CD4-positive, alpha-beta T cell treated with Interleukin-6 for 4 hours (primary cell): ENCODE measurements around the gene CPAMD8.
"Not testable (repeated sequence)": the region's sequence is repeated elsewhere in the genome, so short reads cannot be mapped to it uniquely, and the experiment has no call there.

ENCODE experiments used
- DNase-seq: peaks from one replicate; pipeline ENCODE4 v3.0.0-alpha.2; 2020; ENCODE audit warnings: mixed read lengths

CPAMD8 gene

DNA sequence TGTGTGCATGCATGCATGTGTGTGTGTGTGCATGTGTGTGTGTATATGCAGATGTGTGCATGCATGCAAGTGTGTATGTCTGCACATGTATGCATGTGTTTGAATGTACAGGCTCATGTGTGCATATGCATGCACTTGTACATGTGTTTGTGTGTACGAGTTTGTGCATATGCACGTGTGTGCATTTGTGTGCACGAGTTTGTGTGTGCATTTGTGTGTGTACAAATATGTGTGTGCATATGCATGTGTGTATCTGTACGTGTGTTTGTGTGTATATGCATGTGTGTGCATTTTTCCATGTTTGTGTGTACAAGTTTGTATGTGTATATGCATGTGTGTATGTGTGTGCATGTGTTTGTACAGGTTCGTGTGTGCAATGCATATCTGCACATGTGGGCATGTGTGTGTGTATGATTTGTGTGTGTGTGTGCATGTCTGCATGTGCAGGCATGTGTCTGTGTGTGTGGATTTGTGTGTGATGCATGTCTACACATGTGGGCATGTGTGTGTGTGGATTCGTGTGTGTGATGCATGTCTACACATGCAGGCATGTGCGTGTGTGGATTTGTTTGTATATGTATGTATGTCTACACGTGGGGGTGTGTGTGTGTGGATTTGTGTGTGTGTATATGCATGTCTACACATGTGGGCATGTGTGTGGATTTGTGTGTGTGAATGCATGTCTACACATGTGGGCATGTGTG lies 80.7 kb downstream of the CPAMD8 start:
- DNase-seq: no peak

GRCh38 chr19:16945364-16945714 lies 81.3 kb downstream of the CPAMD8 start:
- no peak for DNase-seq

DNA sequence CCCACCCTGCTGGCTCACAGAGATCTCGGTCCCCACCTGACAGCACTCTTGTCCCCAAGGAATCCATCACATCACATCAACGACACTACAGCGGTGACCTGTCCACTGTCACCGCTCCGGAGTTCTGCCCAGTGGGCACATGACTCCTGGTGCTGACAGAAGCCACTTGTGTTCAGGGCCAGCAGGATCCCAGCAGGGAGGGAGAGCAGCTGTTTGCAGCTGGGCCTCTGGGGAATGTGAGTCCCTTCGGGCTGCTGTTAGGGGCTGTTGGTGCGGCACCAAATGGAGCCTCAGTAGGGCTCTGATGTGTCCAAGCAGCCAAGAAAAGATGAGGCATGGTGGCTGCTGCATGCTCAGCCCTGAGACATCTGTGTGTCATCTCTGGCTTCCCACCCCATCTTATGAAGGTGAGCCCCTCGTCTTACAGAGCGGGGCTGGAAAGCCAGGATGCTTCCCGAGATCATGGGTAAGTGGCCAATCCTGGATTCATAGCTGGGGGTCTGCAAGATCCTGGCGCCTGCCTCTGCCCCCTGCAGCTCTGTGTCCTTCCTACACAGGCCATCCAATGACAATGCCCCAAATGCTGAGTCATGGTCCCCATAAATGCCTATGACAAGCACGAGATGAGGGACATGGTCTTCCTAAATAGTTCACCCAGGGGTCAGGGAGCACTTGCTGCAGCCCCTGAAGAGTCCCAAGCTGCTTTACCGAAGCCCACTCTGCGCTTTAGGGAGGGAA lies 81.8 kb downstream of the CPAMD8 start:
- DNase-seq: no peak

GRCh38 chr19:16943942-16944625 lies 82.5 kb downstream of the CPAMD8 start:
- DNase-seq: no peak

GRCh38 chr19:16943090-16943489 lies 83.5 kb downstream of the CPAMD8 start:
- not testable (repeated sequence) for DNase-seq

GRCh38 chr19:16942583-16942982 lies 84.0 kb downstream of the CPAMD8 start:
- no peak for DNase-seq

DNA sequence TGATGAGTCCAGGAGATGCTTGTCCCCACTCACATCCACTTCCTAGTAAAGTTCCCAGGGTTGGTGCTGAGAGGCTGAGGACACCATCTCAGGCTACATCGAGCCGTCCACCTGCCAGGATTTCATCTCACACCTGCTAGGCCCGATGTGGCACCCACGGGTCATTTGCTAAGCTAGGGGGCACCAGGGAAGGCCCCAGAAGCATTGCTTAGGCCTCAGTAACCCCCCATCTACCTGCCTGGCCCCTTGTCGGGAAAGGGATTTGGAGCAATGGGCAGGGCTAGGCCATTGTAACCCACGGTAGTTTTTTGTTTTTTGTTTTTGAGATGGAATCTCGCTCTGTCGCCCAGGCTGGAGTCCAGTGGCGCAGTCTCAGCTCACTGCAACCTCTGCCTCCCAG lies 86.0 kb downstream of the CPAMD8 start:
- no peak for DNase-seq

DNA sequence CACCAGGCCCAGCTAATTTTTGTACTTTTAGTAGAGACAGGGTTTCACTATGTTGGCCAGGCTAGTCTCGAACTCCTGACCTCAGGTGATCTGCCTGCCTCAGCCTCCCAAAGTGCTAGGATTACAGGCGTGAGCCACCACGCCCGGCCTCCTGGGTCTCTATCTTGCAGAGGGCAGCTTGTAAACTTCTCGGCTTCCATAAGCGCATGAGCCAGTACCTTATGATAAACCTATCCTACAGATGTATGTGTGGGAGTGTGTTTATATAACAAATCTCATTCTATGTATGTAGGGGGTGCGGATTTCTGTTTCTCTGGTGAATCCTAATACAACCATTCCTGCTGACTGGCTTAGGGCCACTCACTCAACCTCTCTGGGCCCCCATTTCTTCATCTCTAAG lies 86.5 kb downstream of the CPAMD8 start:
- not testable (repeated sequence) for DNase-seq

DNA sequence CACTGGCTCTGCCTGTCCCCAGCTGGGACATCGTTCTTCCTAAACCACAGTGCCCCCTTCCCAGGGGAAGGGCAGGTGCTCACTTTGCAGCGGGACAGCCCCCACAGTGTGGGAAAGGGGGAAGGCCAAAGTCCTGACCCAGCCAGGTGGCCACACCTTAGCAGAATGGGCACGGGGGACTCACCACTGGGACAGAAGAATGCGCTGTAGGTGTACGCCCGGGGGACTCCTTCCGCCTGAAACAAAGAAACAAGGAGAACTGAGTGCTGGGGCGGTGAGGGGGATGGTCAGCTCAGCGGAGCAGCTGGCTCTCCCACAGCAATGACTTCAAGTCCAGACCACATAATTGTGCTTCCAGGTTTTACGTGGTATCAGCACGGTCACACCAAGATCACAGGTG lies 88.4 kb downstream of the CPAMD8 start:
- no peak for DNase-seq

- DNase-seq: not testable (repeated sequence)
These were observed 88.8 kb downstream of the CPAMD8 start for GRCh38 chr19:16937796-16938195.

DNA sequence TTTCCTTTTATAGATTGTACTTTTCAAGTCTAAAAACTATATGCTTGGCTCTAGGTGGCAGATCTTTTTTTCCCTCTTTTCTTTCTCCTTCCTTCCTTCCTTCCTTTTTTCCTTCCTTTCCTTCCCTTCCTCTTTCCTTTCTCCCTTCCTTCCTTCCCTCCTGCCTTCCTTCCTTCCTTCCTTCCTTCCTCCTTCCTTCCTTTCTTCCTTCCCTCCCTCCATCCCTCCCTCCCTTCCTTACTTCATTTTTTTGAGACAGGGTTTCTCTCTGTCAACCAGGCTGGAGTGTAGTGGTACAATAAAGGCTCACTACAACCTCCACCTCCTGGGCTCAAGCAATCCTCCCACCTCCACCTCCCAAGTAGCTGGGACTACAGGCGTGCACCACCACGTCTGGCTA lies 89.7 kb downstream of the CPAMD8 start:
- DNase-seq: no peak

GRCh38 chr19:16934489-16934888 lies 92.1 kb downstream of the CPAMD8 start:
- no peak for DNase-seq

- no peak for DNase-seq
These were observed 95.3 kb downstream of the CPAMD8 start for GRCh38 chr19:16931306-16931705.

GRCh38 chr19:16930753-16931152 lies 95.9 kb downstream of the CPAMD8 start:
- no peak for DNase-seq

DNA sequence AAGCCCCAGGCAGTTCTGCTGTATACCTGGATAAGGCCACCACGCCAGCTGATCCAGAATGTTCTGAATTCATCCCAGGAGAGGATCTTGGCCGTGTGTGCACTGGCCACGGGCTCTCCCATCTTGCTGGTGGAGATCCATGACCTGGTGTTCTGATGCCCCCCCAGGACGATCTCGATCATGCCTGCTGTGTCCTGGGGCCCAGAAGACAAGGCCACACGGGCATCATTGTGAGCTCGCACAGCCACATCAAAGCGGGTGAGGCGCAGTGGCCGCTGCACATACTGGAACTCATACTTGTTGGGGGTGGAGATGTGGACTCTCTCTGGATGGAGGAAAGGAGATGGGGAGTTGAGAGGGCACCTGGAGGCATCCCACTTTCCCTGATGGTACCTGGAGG lies 97.7 kb downstream of the CPAMD8 start:
- DNase-seq: no peak

DNA sequence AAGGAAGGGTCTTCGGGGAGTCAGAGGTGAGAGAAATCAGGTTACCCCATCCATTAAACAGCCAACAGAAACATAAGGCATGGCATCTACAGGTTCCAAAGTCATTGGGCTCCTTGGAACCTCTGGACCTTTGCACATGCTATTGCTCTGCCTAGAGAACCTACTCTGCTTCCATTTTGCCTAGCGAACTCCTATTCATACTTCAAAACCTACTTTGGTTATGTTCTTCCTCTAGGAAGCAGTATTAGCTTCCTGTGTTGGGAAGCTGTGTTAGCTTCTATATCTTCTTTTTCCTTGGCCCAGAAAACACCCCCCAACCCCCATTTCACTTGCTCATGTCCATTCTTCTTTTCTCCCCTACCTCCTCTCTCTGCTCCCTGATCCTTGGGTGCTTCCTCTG lies 98.3 kb downstream of the CPAMD8 start:
- DNase-seq: no peak

GRCh38 chr19:16927883-16928282 lies 98.7 kb downstream of the CPAMD8 start:
- DNase-seq: no peak

DNA sequence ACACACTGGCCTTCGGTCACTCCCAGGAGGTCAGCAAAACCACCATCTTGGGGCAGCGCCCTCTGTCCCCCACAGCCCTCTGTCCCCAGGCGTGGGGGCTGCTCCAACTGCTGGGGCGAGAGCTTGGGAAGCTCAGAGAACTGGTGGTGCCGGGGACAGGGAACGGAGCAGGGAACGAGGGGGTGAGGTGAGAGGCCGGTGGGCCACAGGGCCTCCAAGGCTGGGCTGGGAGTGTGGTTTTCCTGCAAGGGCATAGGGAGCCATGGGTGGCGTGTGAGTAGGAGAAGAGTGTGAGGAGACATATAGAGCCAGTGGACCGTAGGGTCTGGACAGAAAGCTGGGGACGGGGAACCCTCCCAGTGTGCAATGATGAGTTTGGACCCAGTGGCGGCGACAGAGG lies 103.7 kb downstream of the CPAMD8 start:
- no peak for DNase-seq

GRCh38 chr19:16922592-16922934 lies 104.0 kb downstream of the CPAMD8 start:
- DNase-seq: no peak

DNA sequence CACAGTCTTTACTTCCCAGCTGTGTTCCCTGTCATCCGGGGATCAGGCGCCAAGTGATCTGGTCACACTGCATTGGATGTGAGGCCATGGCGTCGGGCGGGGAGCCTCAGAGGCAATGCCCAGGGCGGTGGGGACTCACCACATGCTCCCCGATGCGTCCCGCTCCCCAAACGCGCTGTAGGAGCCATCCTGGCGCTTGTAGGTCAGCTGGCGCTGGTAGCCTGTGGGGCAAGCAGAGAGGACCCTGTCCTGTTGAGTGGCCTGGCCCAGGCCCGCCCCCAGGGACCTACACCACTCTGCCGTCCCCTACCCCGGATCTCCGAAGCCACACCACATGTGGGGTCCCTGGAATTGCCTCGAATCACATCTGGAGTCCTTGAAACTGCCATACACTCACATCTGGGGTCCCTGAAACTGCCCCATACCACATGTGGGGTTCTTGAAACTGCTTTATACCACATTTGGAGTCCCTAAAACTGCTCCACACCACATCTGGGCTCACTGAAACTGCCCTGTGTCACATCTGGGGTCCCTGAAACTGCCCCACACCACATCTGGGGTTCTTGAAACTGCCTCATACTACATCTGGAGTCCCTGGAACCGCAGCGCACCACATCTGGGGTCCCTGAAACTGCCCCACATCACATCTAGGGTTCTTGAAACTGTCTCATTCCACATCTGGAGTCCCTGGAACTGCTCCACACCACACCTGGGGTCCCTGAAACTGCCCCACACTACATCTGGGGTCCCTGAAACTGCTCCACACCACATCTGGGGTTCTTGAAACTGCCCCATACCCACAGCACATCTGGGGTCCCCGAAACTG lies 104.6 kb downstream of the CPAMD8 start:
- no peak for DNase-seq

- DNase-seq: no peak
These were observed 105.6 kb downstream of the CPAMD8 start for GRCh38 chr19:16920816-16921529.

- DNase-seq: no peak
These were observed 107.1 kb downstream of the CPAMD8 start for GRCh38 chr19:16919496-16919895.

- no peak for DNase-seq
These were observed 109.2 kb downstream of the CPAMD8 start for GRCh38 chr19:16917401-16917800.
